CD14-positive monocyte (primary cell): ENCODE results near the gene ZDHHC8. TPM values are rescaled to one million over a fixed set of nuclear protein-coding genes. Genes with fewer than 3 reads are reported as not detected.

Experiments
- DNase-seq, 3 donors: peaks; one replicate each; pipeline ENCODE4 v3.0.0-alpha.2; 2011 to 2022
- H2AFZ ChIP-seq: 2 replicates; pipeline ENCODE4 v1.6.0; 2012; ENCODE audit warnings: mild to moderate bottlenecking, low read depth, low read length, inconsistent platforms; ENCODE audit not compliant: insufficient read depth, poor library complexity, severe bottlenecking
- H3K27ac ChIP-seq, 2 donors: 1 replicate in 1 of 2; 2 replicates in 1 of 2; pipeline ENCODE4 v1.5.1; 2012 to 2013; ENCODE audit warnings: low read length in 2 of 2, control low read depth in 1 of 2, inconsistent platforms in 1 of 2, low read depth in 1 of 2, mild to moderate bottlenecking in 1 of 2
- H3K27me3 ChIP-seq, 2 donors: one replicate each; pipeline versions ENCODE4 v1.6.0 to v1.6.1; 2011 to 2013; ENCODE audit warnings: low read length in 2 of 2; ENCODE audit not compliant: control insufficient read depth in 2 of 2, insufficient read depth in 2 of 2
- H3K36me3 ChIP-seq, 2 donors: replicated peaks in 1 of 2; 1 replicate in 1 of 2; 2 replicates in 1 of 2; pipeline versions ENCODE4 v1.5.1 to v1.6.1; 2012 to 2013; ENCODE audit warnings: low read length in 2 of 2, control low read depth in 1 of 2, inconsistent platforms in 1 of 2, mild to moderate bottlenecking in 1 of 2; ENCODE audit not compliant: insufficient read depth in 2 of 2, control insufficient read depth in 1 of 2
- H3K4me1 ChIP-seq, 2 donors: 1 replicate in 1 of 2; 2 replicates in 1 of 2; pipeline versions ENCODE4 v1.5.1 to v1.6.1; 2012 to 2013; ENCODE audit warnings: low read length in 2 of 2, control low read depth in 1 of 2, inconsistent platforms in 1 of 2, mild to moderate bottlenecking in 1 of 2, moderate library complexity in 1 of 2; ENCODE audit not compliant: insufficient read depth in 2 of 2, control insufficient read depth in 1 of 2
- H3K4me2 ChIP-seq: replicated peaks from 2 replicates; pipeline ENCODE3; 2012; ENCODE audit warnings: low read length, moderate library complexity, mild to moderate bottlenecking; ENCODE audit not compliant: poor library complexity, severe bottlenecking; ENCODE audit errors: extremely low read depth
- H3K4me3 ChIP-seq, 3 experiments: fragments of 200-600 bp in 1 of 3; sonication (generic) in 1 of 3; replicated peaks in 1 of 3; 1 replicate in 2 of 3; 2 replicates in 1 of 3; pipeline ENCODE4 v1.5.1; 2011 to 2013; ENCODE audit warnings: low read length in 3 of 3, mild to moderate bottlenecking in 3 of 3, control low read depth in 2 of 3, low read depth in 2 of 3, inconsistent platforms in 1 of 3, moderate library complexity in 1 of 3
- H3K79me2 ChIP-seq: 2 replicates; pipeline ENCODE4 v1.6.0; 2012; ENCODE audit warnings: mild to moderate bottlenecking, control low read depth, inconsistent platforms, low read length, moderate library complexity; ENCODE audit not compliant: insufficient read depth
- H3K9ac ChIP-seq: 2 replicates; pipeline ENCODE4 v1.6.0; 2017; ENCODE audit warnings: low read length, mild to moderate bottlenecking; ENCODE audit not compliant: insufficient read depth, poor library complexity, severe bottlenecking
- H3K9me3 ChIP-seq, 2 donors: replicated peaks in 1 of 2; 1 replicate in 1 of 2; 2 replicates in 1 of 2; pipeline versions ENCODE4 v1.5.1 to v1.6.1; 2012 to 2013; ENCODE audit warnings: low read length in 2 of 2, control low read depth in 1 of 2; ENCODE audit not compliant: control insufficient read depth in 1 of 2, insufficient read depth in 1 of 2
- H4K20me1 ChIP-seq: 2 replicates; pipeline ENCODE4 v1.6.0; 2012; ENCODE audit warnings: mild to moderate bottlenecking, low read length, control low read depth, moderate library complexity; ENCODE audit not compliant: insufficient read depth
- H3K27ac Mint-ChIP-seq, 7 donors: one replicate each; pipeline ENCODE4 v1.8.0; 2020; ENCODE audit warnings: mild to moderate bottlenecking in 7 of 7, mixed read lengths in 7 of 7, moderate library complexity in 6 of 7, inconsistent platforms in 2 of 7
- H3K27me3 Mint-ChIP-seq, 3 donors: one replicate each; pipeline ENCODE4 v1.8.0; 2021 to 2022; ENCODE audit warnings: low read depth in 3 of 3, mild to moderate bottlenecking in 3 of 3, mixed read lengths in 3 of 3, moderate library complexity in 3 of 3, inconsistent platforms in 1 of 3
- H3K36me3 Mint-ChIP-seq, 2 donors: one replicate each; pipeline ENCODE4 v1.8.0; 2020; ENCODE audit warnings: mixed read lengths in 2 of 2, inconsistent platforms in 1 of 2, mild to moderate bottlenecking in 1 of 2
- H3K4me1 Mint-ChIP-seq: one replicate; pipeline ENCODE4 v1.8.0; 2020; ENCODE audit warnings: mild to moderate bottlenecking, mixed read lengths
- H3K4me3 Mint-ChIP-seq, 2 donors: one replicate each; pipeline ENCODE4 v1.8.0; 2020; ENCODE audit warnings: mild to moderate bottlenecking in 2 of 2, mixed read lengths in 2 of 2, moderate library complexity in 1 of 2
- H3K9me3 Mint-ChIP-seq, 7 donors: one replicate each; pipeline ENCODE4 v1.8.0; 2020 to 2022; ENCODE audit warnings: mixed read lengths in 7 of 7, mild to moderate bottlenecking in 6 of 7, moderate library complexity in 6 of 7, inconsistent platforms in 2 of 7
- WGBS: methylation state at CpG from one replicate; pipeline ENCODE4 v1.1.5; 2013; ENCODE audit warnings: missing lambda C conversion rate; ENCODE audit not compliant: insufficient coverage; 5-methylcytosine and 5-hydroxymethylcytosine counted together
- intact Hi-C, 2 donors: fragments of 100-400 bp; cut with micrococcal nuclease; formaldehyde crosslinking; loops; one replicate each; pipeline versions ENCODE4 v1.15.0 to v1.15.1; 2023
- polyA plus RNA-seq, 3 donors: library from polyadenylated mRNA; depleted of rRNA in 1 of 3; unstranded in 2 of 3; stranded (reverse) in 1 of 3; fragments of 300-500 nt in 2 of 3; fragments of >200 nt in 1 of 3; fragmentation: Illumina TruSeq in 2 of 3; gene quantifications; 1 replicate in 2 of 3; 2 replicates in 1 of 3; pipeline ENCODE4 v1.2.3, GENCODE V29; 2012 to 2021
- TF ChIP-seq, protein P1 (sequence below): fragments of 200-600 bp; IDR thresholded peaks from one replicate; pipeline ENCODE4 v1.8.0; 2022; ENCODE audit warnings: antibody characterized with exemption, mild to moderate bottlenecking

ZDHHC8 gene
- polyA plus RNA-seq, 3 donors: 0.73 to 76.3 (median 1.1) TPM

- H3K4me1 ChIP-seq: no peaks in the 10 kb centered on the region
- H3K9me3 ChIP-seq: no peaks in the 10 kb centered on the region
- no peaks in the 10 kb centered on the region for H3K27me3 ChIP-seq
- H3K79me2 ChIP-seq: no peaks in the 10 kb centered on the region
- Mint-ChIP-seq H3K9me3 (no peaks in the 10 kb centered on the region), H3K4me3 (no peak overlapping the region), H3K27me3 (peaks cover 0 to 5% (median 2%) of the 10 kb centered on the region in 3 donors), H3K36me3 (no peaks in the 10 kb centered on the region), H3K27ac (no peak overlapping the region), H3K4me1 (no peaks in the 10 kb centered on the region)
- no peaks in the 10 kb centered on the region for H3K36me3 ChIP-seq
- H4K20me1 ChIP-seq: no peaks in the 10 kb centered on the region
- DNase-seq: no peak
- intact Hi-C loops: no loop called here
- no peak overlapping the region for H3K4me3 ChIP-seq
- H3K4me2 ChIP-seq: no peak overlapping the region
- no peak overlapping the region for H3K27ac ChIP-seq
- TF ChIP-seq, protein P1, sequence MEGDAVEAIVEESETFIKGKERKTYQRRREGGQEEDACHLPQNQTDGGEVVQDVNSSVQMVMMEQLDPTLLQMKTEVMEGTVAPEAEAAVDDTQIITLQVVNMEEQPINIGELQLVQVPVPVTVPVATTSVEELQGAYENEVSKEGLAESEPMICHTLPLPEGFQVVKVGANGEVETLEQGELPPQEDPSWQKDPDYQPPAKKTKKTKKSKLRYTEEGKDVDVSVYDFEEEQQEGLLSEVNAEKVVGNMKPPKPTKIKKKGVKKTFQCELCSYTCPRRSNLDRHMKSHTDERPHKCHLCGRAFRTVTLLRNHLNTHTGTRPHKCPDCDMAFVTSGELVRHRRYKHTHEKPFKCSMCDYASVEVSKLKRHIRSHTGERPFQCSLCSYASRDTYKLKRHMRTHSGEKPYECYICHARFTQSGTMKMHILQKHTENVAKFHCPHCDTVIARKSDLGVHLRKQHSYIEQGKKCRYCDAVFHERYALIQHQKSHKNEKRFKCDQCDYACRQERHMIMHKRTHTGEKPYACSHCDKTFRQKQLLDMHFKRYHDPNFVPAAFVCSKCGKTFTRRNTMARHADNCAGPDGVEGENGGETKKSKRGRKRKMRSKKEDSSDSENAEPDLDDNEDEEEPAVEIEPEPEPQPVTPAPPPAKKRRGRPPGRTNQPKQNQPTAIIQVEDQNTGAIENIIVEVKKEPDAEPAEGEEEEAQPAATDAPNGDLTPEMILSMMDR: no peak
- WGBS: 97% methylated on average over 11 of the region's 12 CpGs
- H3K9ac ChIP-seq: no peak overlapping the region
- no peak overlapping the region for H2AFZ ChIP-seq
Measured at GRCh38 chr22:20187777-20188566, 56.4 kb downstream of the ZDHHC8 start.

DNA sequence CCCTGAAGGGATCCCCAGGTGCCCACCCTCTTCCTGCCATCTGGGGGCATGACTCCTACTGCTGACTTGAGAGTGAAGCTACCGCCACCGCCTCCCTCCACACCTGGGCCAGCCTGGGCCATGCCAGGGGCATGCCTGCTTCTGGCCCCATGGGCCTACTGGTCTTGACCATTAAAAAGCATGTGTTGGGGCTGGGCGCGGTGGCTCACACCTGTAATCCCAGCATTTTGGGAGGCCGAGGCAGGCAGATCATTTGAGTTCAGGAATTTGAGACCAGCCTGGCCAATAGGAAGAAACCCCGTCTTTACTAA, 56.9 kb downstream of the ZDHHC8 start:
- no peaks in the 10 kb centered on the region for H3K4me1 Mint-ChIP-seq
- H3K9me3 Mint-ChIP-seq: no peaks in the 10 kb centered on the region
- Histone ChIP-seq H3K4me1 (no peaks in the 10 kb centered on the region), H3K4me2 (no peak overlapping the region), H3K36me3 (no peaks in the 10 kb centered on the region), H3K9ac (no peak overlapping the region), H3K9me3 (no peaks in the 10 kb centered on the region), H4K20me1 (no peaks in the 10 kb centered on the region), H3K27ac (no peak overlapping the region), H3K27me3 (no peaks in the 10 kb centered on the region), H2AFZ (no peak overlapping the region), H3K79me2 (no peaks in the 10 kb centered on the region), H3K4me3 (no peak overlapping the region)
- TF ChIP-seq, protein P1: no peak
- H3K27ac Mint-ChIP-seq: no peak overlapping the region
- no peaks in the 10 kb centered on the region for H3K36me3 Mint-ChIP-seq
- peaks cover 0 to 7% (median 2%) of the 10 kb centered on the region in 3 donors for H3K27me3 Mint-ChIP-seq
- no peak for DNase-seq
- intact Hi-C loops: no loop called here
- H3K4me3 Mint-ChIP-seq: no peak overlapping the region
- WGBS: 100% methylated on average over 4 of the region's 6 CpGs
